ENCODE results near the gene CMSS1.

GRCh38 chr3:99947356-99947755, 129.7 kb downstream of the CMSS1 start:
- TF ChIP-seq POLR2AphosphoS5 (IDR thresholded peaks at IDR 0.05) (no peak), EZH2 (IDR thresholded peaks at IDR 0.05; ENCODE audit: borderline replicate concordance, insufficient read depth, low read length, poor library complexity, severe bottlenecking) (no peak), CTCF (IDR thresholded peaks at IDR 0.05; ENCODE audit: poor library complexity, severe bottlenecking) (no peak)
